Vagina (tissue), 2 donors: Measurements from ENCODE around the gene TRANK1. TPM values are rescaled to one million over a fixed set of nuclear protein-coding genes. Genes with fewer than 3 reads are reported as not detected.

Source experiments
- DNase-seq, 2 donors: peaks; one replicate each; pipeline ENCODE4 v3.0.0-alpha.2; 2017; ENCODE audit errors: extremely low spot score in 2 of 2
- H3K27ac ChIP-seq: fragments of 200-600 bp; sonication (generic); one replicate; pipeline ENCODE4 v1.5.1; 2019
- H3K27me3 ChIP-seq: fragments of 200-600 bp; sonication (generic); one replicate; pipeline ENCODE4 v1.5.1; 2019
- H3K36me3 ChIP-seq, 2 donors: fragments of 200-600 bp; sonication (generic); one replicate each; pipeline ENCODE4 v1.5.1; 2017 to 2019
- H3K4me1 ChIP-seq: fragments of 200-600 bp; sonication (generic); one replicate; pipeline ENCODE4 v1.5.1; 2019
- H3K4me3 ChIP-seq, 2 donors: fragments of 200-600 bp; sonication (generic); 1 replicate in 1 of 2; 2 replicates in 1 of 2; pipeline ENCODE4 v1.5.1; 2016 to 2019
- H3K9me3 ChIP-seq: fragments of 200-600 bp; sonication (generic); one replicate; pipeline ENCODE4 v1.5.1; 2019
- CTCF ChIP-seq, 3 experiments: fragments of 450-650 bp in 2 of 3; fragments of 200-600 bp in 1 of 3; sonication (generic) in 1 of 3; IDR thresholded peaks; one replicate each; pipeline ENCODE4 v1.5.1; 2017 to 2019; ENCODE audit warnings: antibody characterized with exemption in 3 of 3, mild to moderate bottlenecking in 2 of 3, moderate library complexity in 2 of 3
- POLR2A ChIP-seq, 2 donors: fragments of 450-650 bp; IDR thresholded peaks; one replicate each; pipeline ENCODE4 v1.6.1; 2017; ENCODE audit warnings: antibody characterized with exemption in 2 of 2, mild to moderate bottlenecking in 2 of 2, moderate library complexity in 2 of 2
- POLR2AphosphoS5 ChIP-seq, 2 donors: sonication (generic); formaldehyde crosslinking; IDR thresholded peaks; one replicate each; pipeline ENCODE4 v1.9.0; 2017; ENCODE audit warnings: antibody characterized with exemption in 2 of 2, mild to moderate bottlenecking in 2 of 2, low read depth in 1 of 2; ENCODE audit not compliant: insufficient read depth in 1 of 2
- intact Hi-C: fragments of 100-400 bp; cut with DNase I; formaldehyde crosslinking; loops from one replicate; pipeline ENCODE4 v1.15.1; 2023
- total RNA-seq: library from RNA; depleted of rRNA; stranded (reverse); fragments of >200 nt; gene quantifications from one replicate; pipeline ENCODE4 v1.2.3, GENCODE V29; 2016

TRANK1 gene
- total RNA-seq, 1 donor from 2014 or later, result 17.7 TPM

- Histone ChIP-seq H3K4me1 (no peaks in the 10 kb centered on the region), H3K4me3 (no peak overlapping the region), H3K36me3 (no peaks in the 10 kb centered on the region), H3K9me3 (no peaks in the 10 kb centered on the region), H3K27ac (no peak overlapping the region), H3K27me3 (no peaks in the 10 kb centered on the region)
- no peak for DNase-seq
- intact Hi-C loops, result no loop called here
- TF ChIP-seq POLR2A (IDR thresholded peaks at IDR 0.05), result no peak
- no peak for TF ChIP-seq POLR2AphosphoS5 (IDR thresholded peaks at IDR 0.05; ENCODE audit: insufficient read depth in 1 of 2, low read depth in 1 of 2)
- TF ChIP-seq CTCF (IDR thresholded peaks at IDR 0.05), result no peak
These were observed 73.3 kb downstream of the TRANK1 start for GRCh38 chr3:36871379-36872126.

GRCh38 chr3:36868614-36869436, 76.0 kb downstream of the TRANK1 start:
- peaks cover 0 to 2% of the 10 kb centered on the region in 2 donors for H3K36me3 ChIP-seq
- H3K4me3 ChIP-seq, result no peak overlapping the region
- no peak for DNase-seq
- no peaks in the 10 kb centered on the region for H3K27me3 ChIP-seq
- H3K27ac ChIP-seq, result no peak overlapping the region
- intact Hi-C loops, result loop anchor here (10.0 kb wide), 1 partner anchor 134 kb away; no protein-coding TSS in a partner anchor
- TF ChIP-seq POLR2A (IDR thresholded peaks at IDR 0.05), result no peak
- peak; percentile 54 to 73 (median 59) for TF ChIP-seq CTCF (IDR thresholded peaks at IDR 0.05)
- peak in 1 of 2 donors; percentile 17 for TF ChIP-seq POLR2AphosphoS5 (IDR thresholded peaks at IDR 0.05; ENCODE audit: insufficient read depth in 1 of 2, low read depth in 1 of 2)
- no peaks in the 10 kb centered on the region for H3K4me1 ChIP-seq
- no peaks in the 10 kb centered on the region for H3K9me3 ChIP-seq

GRCh38 chr3:36867810-36868209, 77.0 kb downstream of the TRANK1 start:
- H3K27me3 ChIP-seq, result no peaks in the 10 kb centered on the region
- H3K4me1 ChIP-seq, result no peaks in the 10 kb centered on the region
- no peak overlapping the region for H3K4me3 ChIP-seq
- peaks cover 0 to 5% of the 10 kb centered on the region in 2 donors for H3K36me3 ChIP-seq
- TF ChIP-seq POLR2AphosphoS5 (IDR thresholded peaks at IDR 0.05; ENCODE audit: insufficient read depth in 1 of 2, low read depth in 1 of 2) (no peak), POLR2A (IDR thresholded peaks at IDR 0.05) (no peak), CTCF (IDR thresholded peaks at IDR 0.05) (no peak)
- intact Hi-C loops, result loop anchor here (10.0 kb wide), 1 partner anchor 133 kb away; no protein-coding TSS in a partner anchor
- H3K9me3 ChIP-seq, result no peaks in the 10 kb centered on the region
- no peak for DNase-seq
- H3K27ac ChIP-seq, result no peak overlapping the region

GRCh38 chr3:36866368-36866767, 78.5 kb downstream of the TRANK1 start:
- H3K27ac ChIP-seq, result no peak overlapping the region
- no peak overlapping the region for H3K4me3 ChIP-seq
- DNase-seq, result no peak
- no peaks in the 10 kb centered on the region for H3K4me1 ChIP-seq
- H3K27me3 ChIP-seq, result no peaks in the 10 kb centered on the region
- intact Hi-C loops, result loop anchor here (10.0 kb wide), 1 partner anchor 132 kb away; no protein-coding TSS in a partner anchor
- H3K9me3 ChIP-seq, result no peaks in the 10 kb centered on the region
- TF ChIP-seq CTCF (IDR thresholded peaks at IDR 0.05) (no peak), POLR2AphosphoS5 (IDR thresholded peaks at IDR 0.05; ENCODE audit: insufficient read depth in 1 of 2, low read depth in 1 of 2) (no peak), POLR2A (IDR thresholded peaks at IDR 0.05) (no peak)
- peaks cover 0 to 5% of the 10 kb centered on the region in 2 donors for H3K36me3 ChIP-seq
